Uterus (tissue), 4 donors: ENCODE data around the gene ADGRE1. TPM values are rescaled to one million over a fixed set of nuclear protein-coding genes. Genes with fewer than 3 reads are reported as not detected.

Source experiments
- DNase-seq, 2 donors: peaks; one replicate each; pipeline ENCODE4 v3.0.0-alpha.2; 2019 to 2020
- H3K27ac ChIP-seq, 2 donors: fragments of 200-600 bp; sonication (generic); 1 replicate in 1 of 2; 2 replicates in 1 of 2; pipeline ENCODE4 v1.5.1; 2016 to 2018
- H3K27me3 ChIP-seq, 2 donors: fragments of 200-600 bp; sonication (generic); one replicate each; pipeline ENCODE4 v1.5.1; 2018 to 2019; ENCODE audit warnings: control low read depth in 1 of 2
- H3K36me3 ChIP-seq, 2 donors: fragments of 200-600 bp; sonication (generic); one replicate each; pipeline ENCODE4 v1.5.1; 2019; ENCODE audit warnings: control low read depth in 1 of 2
- H3K4me1 ChIP-seq, 2 donors: fragments of 200-600 bp; sonication (generic); one replicate each; pipeline ENCODE4 v1.5.1; 2018 to 2019; ENCODE audit warnings: control low read depth in 1 of 2
- H3K4me3 ChIP-seq, 2 donors: fragments of 200-600 bp; sonication (generic); 1 replicate in 1 of 2; 2 replicates in 1 of 2; pipeline ENCODE4 v1.5.1; 2018 to 2019; ENCODE audit warnings: mild to moderate bottlenecking in 1 of 2
- H3K9me3 ChIP-seq, 2 donors: fragments of 200-600 bp; sonication (generic); one replicate each; pipeline ENCODE4 v1.5.1; 2019; ENCODE audit warnings: control low read depth in 1 of 2
- CTCF ChIP-seq, 4 experiments: fragments of 200-600 bp in 2 of 4; fragments of 450-650 bp in 2 of 4; sonication (generic) in 2 of 4; IDR thresholded peaks; one replicate each; pipeline ENCODE4 v1.5.1; 2016 to 2019; ENCODE audit warnings: antibody characterized with exemption in 4 of 4, mild to moderate bottlenecking in 2 of 4, moderate library complexity in 1 of 4
- POLR2A ChIP-seq, 2 donors: fragments of 450-650 bp; IDR thresholded peaks; one replicate each; pipeline ENCODE4 v1.6.1; 2016; ENCODE audit warnings: antibody characterized with exemption in 2 of 2, mild to moderate bottlenecking in 1 of 2, moderate library complexity in 1 of 2
- intact Hi-C: fragments of 100-400 bp; cut with DNase I; formaldehyde crosslinking; loops from one replicate; pipeline ENCODE4 v1.15.1; 2023; ENCODE audit warnings: low total_unique reads
- total RNA-seq, 4 donors: library from RNA; depleted of rRNA in 3 of 4; stranded (reverse); fragments of >200 nt in 3 of 4; gene quantifications; one replicate each; pipeline versions ENCODE4 v1.1.0 to v1.2.4, GENCODE V29; 2014 to 2023
- donor health status: DM: yes; HTN: yes; CAD: no.

Gene ADGRE1
- total RNA-seq, 4 donors from 2014 or later, result 0.21 to 1.0 TPM; not detected in 2

GRCh38 chr19:6875218-6875617 lies 12.2 kb upstream of the ADGRE1 start:
- no peak for DNase-seq
- no peaks in the 10 kb centered on the region for H3K27me3 ChIP-seq
- intact Hi-C loops, result no loop called here
- H3K36me3 ChIP-seq, result no peaks in the 10 kb centered on the region
- no peak overlapping the region for H3K27ac ChIP-seq
- no peaks in the 10 kb centered on the region for H3K4me1 ChIP-seq
- H3K4me3 ChIP-seq, result no peak overlapping the region
- no peaks in the 10 kb centered on the region for H3K9me3 ChIP-seq
- TF ChIP-seq POLR2A (IDR thresholded peaks at IDR 0.05), result no peak

GRCh38 chr19:6876748-6877147 lies 10.6 kb upstream of the ADGRE1 start:
- Histone ChIP-seq H3K4me1 (no peaks in the 10 kb centered on the region), H3K27ac (no peak overlapping the region), H3K4me3 (no peak overlapping the region), H3K9me3 (no peaks in the 10 kb centered on the region), H3K27me3 (no peaks in the 10 kb centered on the region), H3K36me3 (no peaks in the 10 kb centered on the region)
- TF ChIP-seq CTCF (IDR thresholded peaks at IDR 0.05) (no peak), POLR2A (IDR thresholded peaks at IDR 0.05) (no peak)
- intact Hi-C loops, result no loop called here
- no peak for DNase-seq

- no peaks in the 10 kb centered on the region for H3K4me1 ChIP-seq
- H3K27ac ChIP-seq, result no peak overlapping the region
- TF ChIP-seq POLR2A (IDR thresholded peaks at IDR 0.05) (no peak), CTCF (IDR thresholded peaks at IDR 0.05) (no peak)
- no peak overlapping the region for H3K4me3 ChIP-seq
- intact Hi-C loops, result no loop called here
- H3K36me3 ChIP-seq, result no peaks in the 10 kb centered on the region
- no peak for DNase-seq
- no peaks in the 10 kb centered on the region for H3K9me3 ChIP-seq
- H3K27me3 ChIP-seq, result no peaks in the 10 kb centered on the region
Measured at GRCh38 chr19:6877766-6878165, 9.6 kb upstream of the ADGRE1 start.

- TF ChIP-seq CTCF (IDR thresholded peaks at IDR 0.05) (no peak), POLR2A (IDR thresholded peaks at IDR 0.05) (no peak)
Measured at GRCh38 chr19:6886277-6886897, 992 bp upstream of the ADGRE1 start.

GRCh38 chr19:6888967-6889366 lies 1.6 kb downstream of the ADGRE1 start:
- H3K27me3 ChIP-seq, result no peaks in the 10 kb centered on the region
- no peaks in the 10 kb centered on the region for H3K9me3 ChIP-seq
- no peaks in the 10 kb centered on the region for H3K36me3 ChIP-seq
- H3K4me3 ChIP-seq, result no peak overlapping the region
- H3K27ac ChIP-seq, result no peak overlapping the region
- intact Hi-C loops, result no loop called here
- no peaks in the 10 kb centered on the region for H3K4me1 ChIP-seq
- DNase-seq, result no peak
- TF ChIP-seq CTCF (IDR thresholded peaks at IDR 0.05) (no peak), POLR2A (IDR thresholded peaks at IDR 0.05) (no peak)

More at GRCh38 chr19:6886277-6886897, 992 bp upstream of the ADGRE1 start:
- Histone ChIP-seq H3K27me3 (no peaks in the 10 kb centered on the region), H3K27ac (no peak overlapping the region), H3K9me3 (no peaks in the 10 kb centered on the region), H3K4me1 (no peaks in the 10 kb centered on the region), H3K4me3 (no peak overlapping the region), H3K36me3 (no peaks in the 10 kb centered on the region)
- DNase-seq, result no peak
- intact Hi-C loops, result no loop called here
